Mammary epithelial cell (primary cell): ENCODE data around the gene RPAP2.

Experiments used
- CTCF ChIP-seq, 2 donors: IDR thresholded peaks in 1 of 2; conservative IDR thresholded peaks in 1 of 2; 2 replicates each; pipeline ENCODE4 v1.5.1; 2011 to 2012; ENCODE audit warnings: inconsistent platforms in 2 of 2, low read length in 2 of 2, mild to moderate bottlenecking in 2 of 2, control low read depth in 1 of 2, low read depth in 1 of 2; ENCODE audit not compliant: insufficient read depth in 1 of 2; ENCODE audit errors: extremely low read depth in 1 of 2
- EZH2 ChIP-seq: IDR thresholded peaks from 2 replicates; pipeline ENCODE4 v1.6.1; 2012; ENCODE audit warnings: low read length, inconsistent platforms, borderline replicate concordance

GRCh38 chr1:92441697-92442342, 143.0 kb downstream of the RPAP2 start:
- TF ChIP-seq CTCF (conservative IDR thresholded peaks at IDR 0.05 in 1 of 2, IDR thresholded peaks at IDR 0.05 in 1 of 2; ENCODE audit: extremely low read depth in 1 of 2, insufficient read depth in 1 of 2, low read depth in 1 of 2, low read length in 2 of 2) (no peak), EZH2 (no peak)
